SK-N-MC (cell line): ENCODE data around the gene ACOXL.

Source experiments
- DNase-seq: peaks from one replicate; pipeline ENCODE4 v3.0.0-alpha.2; 2011; ENCODE audit warnings: low read depth, low spot score
- H3K27ac ChIP-seq: fragments of 200-600 bp; sonication (generic); 2 replicates; pipeline ENCODE4 v1.5.1; 2016; ENCODE audit warnings: mixed run types
- H3K36me3 ChIP-seq: fragments of 200-600 bp; sonication (generic); 2 replicates; pipeline ENCODE4 v1.6.1; 2017; ENCODE audit warnings: antibody characterized with exemption, low read length, mixed read lengths; ENCODE audit not compliant: insufficient read depth
- H3K4me3 ChIP-seq: fragments of 200-600 bp; sonication (generic); 2 replicates; pipeline ENCODE4 v1.5.1; 2016
- H3K9ac ChIP-seq: fragments of 200-600 bp; sonication (generic); 2 replicates; pipeline ENCODE4 v1.8.0; 2017; ENCODE audit warnings: mixed run types, mixed read lengths; ENCODE audit not compliant: insufficient read length
- H3K9me3 ChIP-seq: fragments of 200-600 bp; sonication (generic); 2 replicates; pipeline ENCODE4 v1.6.1; 2017; ENCODE audit warnings: low read depth, mild to moderate bottlenecking, antibody characterized with exemption, low read length, moderate library complexity, mixed read lengths
- EZH2 ChIP-seq: fragments of 200-600 bp; sonication (generic); IDR thresholded peaks from one replicate; pipeline ENCODE4 v1.6.1; 2017; ENCODE audit warnings: antibody characterized with exemption
- FOXP2 ChIP-seq: optimal IDR thresholded peaks from 2 replicates; pipeline ENCODE3; 2011; ENCODE audit warnings: mild to moderate bottlenecking, moderate library complexity; ENCODE audit not compliant: insufficient read depth; ENCODE audit errors: extremely low read length, control extremely low read depth
- POLR2AphosphoS5 ChIP-seq: IDR thresholded peaks from 2 replicates; pipeline ENCODE4 v1.6.1; 2012; ENCODE audit warnings: mild to moderate bottlenecking, low read depth, low read length, borderline replicate concordance

ACOXL gene

GRCh38 chr2:110900191-110900590 lies 167.8 kb downstream of the ACOXL start:
- Histone ChIP-seq H3K9ac (no peak overlapping the region), H3K9me3 (no peaks in the 10 kb centered on the region), H3K27ac (no peak overlapping the region), H3K4me3 (no peak overlapping the region), H3K36me3 (no peaks in the 10 kb centered on the region)
- TF ChIP-seq EZH2 = no peak
- TF ChIP-seq POLR2AphosphoS5 = no peak
- no peak for TF ChIP-seq FOXP2
- DNase-seq = no peak

- DNase-seq = no peak
- Histone ChIP-seq H3K9ac (no peak overlapping the region), H3K4me3 (no peak overlapping the region), H3K9me3 (no peaks in the 10 kb centered on the region), H3K27ac (no peak overlapping the region), H3K36me3 (no peaks in the 10 kb centered on the region)
- TF ChIP-seq POLR2AphosphoS5 = no peak
These were observed 171.2 kb downstream of the ACOXL start for GRCh38 chr2:110903548-110903947.

- H3K27ac ChIP-seq = no peak overlapping the region
- no peaks in the 10 kb centered on the region for H3K36me3 ChIP-seq
- DNase-seq = no peak
- no peak for TF ChIP-seq FOXP2
- TF ChIP-seq EZH2 = no peak
- no peak for TF ChIP-seq POLR2AphosphoS5
- H3K9me3 ChIP-seq = no peaks in the 10 kb centered on the region
- no peak overlapping the region for H3K9ac ChIP-seq
- no peak overlapping the region for H3K4me3 ChIP-seq
These were observed 171.9 kb downstream of the ACOXL start for GRCh38 chr2:110904116-110904778.

DNA sequence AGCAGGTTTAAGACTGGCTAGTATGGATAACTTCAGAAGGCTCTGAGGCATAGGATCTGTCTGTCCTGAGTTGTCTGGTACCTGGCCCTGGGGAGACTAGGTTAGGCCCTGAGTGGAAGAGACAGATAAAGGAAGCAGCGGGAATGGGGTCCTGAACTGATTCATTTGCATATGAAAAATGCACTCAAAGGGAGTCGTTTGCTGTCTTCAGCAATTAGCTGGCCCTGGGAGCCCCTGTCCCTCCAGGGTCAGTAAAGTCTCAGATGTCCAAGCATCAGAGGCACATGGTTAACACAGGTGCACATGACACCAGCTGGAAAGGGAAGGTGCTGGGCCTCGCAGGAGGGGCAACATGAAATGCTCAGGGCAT lies 172.4 kb downstream of the ACOXL start:
- no peak for DNase-seq
- H3K36me3 ChIP-seq = no peaks in the 10 kb centered on the region
- TF ChIP-seq POLR2AphosphoS5 = no peak
- TF ChIP-seq FOXP2 = no peak
- TF ChIP-seq EZH2 = no peak
- no peak overlapping the region for H3K4me3 ChIP-seq
- no peaks in the 10 kb centered on the region for H3K9me3 ChIP-seq
- H3K9ac ChIP-seq = no peak overlapping the region
- H3K27ac ChIP-seq = no peak overlapping the region

DNA sequence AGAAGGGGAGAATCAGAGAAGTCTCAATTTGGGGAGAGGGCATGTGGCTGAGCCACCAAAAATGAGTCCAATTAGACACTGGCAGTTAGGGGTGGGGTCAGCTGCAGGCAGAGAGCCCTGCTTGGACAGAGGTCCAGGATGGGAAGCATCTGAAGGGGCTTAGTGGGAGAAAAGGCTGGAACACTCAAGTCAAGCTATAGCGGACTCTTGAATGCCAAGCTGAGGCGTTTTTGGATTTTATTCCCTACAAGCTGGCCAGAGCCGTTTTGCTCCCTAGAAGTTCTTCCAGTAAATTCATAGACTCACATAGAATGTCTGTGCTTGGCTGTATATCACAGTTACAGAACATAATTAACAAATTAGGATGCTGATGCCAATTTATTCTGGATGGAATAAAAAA lies 172.8 kb downstream of the ACOXL start:
- Histone ChIP-seq H3K9me3 (no peaks in the 10 kb centered on the region), H3K9ac (no peak overlapping the region), H3K27ac (no peak overlapping the region), H3K36me3 (no peaks in the 10 kb centered on the region), H3K4me3 (no peak overlapping the region)
- DNase-seq = no peak
- TF ChIP-seq EZH2 = no peak
- TF ChIP-seq POLR2AphosphoS5 = no peak
- TF ChIP-seq FOXP2 = no peak

DNA sequence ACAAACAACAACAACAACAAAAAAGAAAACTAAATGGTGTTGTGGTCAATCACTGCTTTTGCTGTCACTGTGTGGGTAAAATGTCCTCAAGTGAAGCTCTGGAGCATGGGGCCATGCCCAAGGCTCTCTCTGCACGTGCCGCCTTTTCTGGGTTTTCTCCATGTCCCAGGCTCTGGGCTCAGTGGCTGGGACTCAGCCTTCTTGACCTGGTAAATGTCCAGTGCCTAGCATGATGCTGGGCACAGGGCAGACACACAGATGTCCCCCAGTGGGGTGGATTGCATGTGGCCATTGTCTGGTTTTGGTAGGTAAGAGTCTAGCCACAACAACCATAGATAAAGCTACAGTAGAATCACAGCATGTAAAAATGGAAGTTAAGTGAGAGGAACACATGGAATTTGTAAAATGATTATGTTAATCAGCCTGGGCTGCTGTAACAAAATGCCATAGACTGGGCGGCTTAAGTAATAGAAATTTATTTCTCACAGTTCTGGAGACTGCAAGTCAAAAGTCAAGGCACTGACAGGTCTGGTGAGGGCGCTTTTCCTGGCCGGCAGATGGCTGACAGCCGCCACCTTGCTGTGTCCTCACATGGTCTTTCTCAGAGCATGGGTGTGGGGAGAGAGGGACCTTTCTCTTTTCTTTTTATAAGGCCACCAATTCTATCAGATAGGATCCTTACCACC lies 174.4 kb downstream of the ACOXL start:
- H3K9ac ChIP-seq = no peak overlapping the region
- no peak overlapping the region for H3K4me3 ChIP-seq
- TF ChIP-seq EZH2 (no peak), POLR2AphosphoS5 (no peak), FOXP2 (no peak)
- no peak overlapping the region for H3K27ac ChIP-seq
- no peak for DNase-seq
- no peaks in the 10 kb centered on the region for H3K36me3 ChIP-seq
- no peaks in the 10 kb centered on the region for H3K9me3 ChIP-seq

GRCh38 chr2:110909501-110909900 lies 177.1 kb downstream of the ACOXL start:
- no peaks in the 10 kb centered on the region for H3K36me3 ChIP-seq
- no peak overlapping the region for H3K9ac ChIP-seq
- no peak for DNase-seq
- TF ChIP-seq FOXP2 = no peak
- no peak for TF ChIP-seq POLR2AphosphoS5
- TF ChIP-seq EZH2 = no peak
- no peak overlapping the region for H3K27ac ChIP-seq
- H3K4me3 ChIP-seq = no peak overlapping the region
- H3K9me3 ChIP-seq = no peaks in the 10 kb centered on the region

DNA sequence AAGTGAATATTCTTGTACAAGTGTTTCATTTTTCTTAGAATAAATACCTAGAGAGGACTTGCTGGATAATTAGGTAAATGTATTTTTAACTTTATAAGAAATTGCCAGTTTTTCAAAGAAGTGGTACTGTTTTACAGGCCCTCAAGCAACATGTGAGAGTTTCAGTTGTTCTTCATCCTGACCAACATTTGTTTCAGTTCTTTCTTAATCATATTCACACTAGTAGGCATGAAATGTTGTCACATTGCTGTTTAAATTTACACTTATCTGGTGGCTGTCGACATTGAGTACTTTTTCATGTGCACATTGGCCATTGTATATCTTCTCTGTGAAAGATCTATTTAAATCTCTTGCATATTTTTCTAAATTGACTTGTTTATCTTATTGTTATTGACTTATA lies 178.1 kb downstream of the ACOXL start:
- no peaks in the 10 kb centered on the region for H3K36me3 ChIP-seq
- H3K4me3 ChIP-seq = no peak overlapping the region
- TF ChIP-seq POLR2AphosphoS5 (no peak), FOXP2 (no peak)
- DNase-seq = no peak
- no peak overlapping the region for H3K9ac ChIP-seq
- H3K27ac ChIP-seq = no peak overlapping the region
- H3K9me3 ChIP-seq = no peaks in the 10 kb centered on the region

DNA sequence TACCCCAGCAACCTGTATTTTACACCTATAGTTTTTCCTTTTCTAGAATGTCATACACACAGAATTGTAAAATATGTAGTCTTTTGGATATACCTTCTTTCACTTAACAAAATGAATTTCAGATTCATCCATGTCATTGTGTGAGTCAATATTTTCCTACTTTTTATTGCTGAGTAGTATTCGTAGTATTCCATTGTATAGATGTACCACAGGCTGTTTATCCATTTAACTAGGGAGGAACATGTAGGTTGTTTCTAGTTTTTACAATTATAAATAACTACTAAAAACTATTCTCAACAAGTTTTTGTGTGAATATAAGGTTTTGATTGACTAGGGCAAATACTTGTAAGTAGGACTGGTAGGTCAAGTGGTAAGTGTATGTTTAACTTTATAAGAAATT lies 187.4 kb downstream of the ACOXL start:
- Histone ChIP-seq H3K4me3 (no peak overlapping the region), H3K9me3 (no peaks in the 10 kb centered on the region), H3K27ac (no peak overlapping the region), H3K9ac (no peak overlapping the region), H3K36me3 (no peaks in the 10 kb centered on the region)
- DNase-seq = no peak
- TF ChIP-seq FOXP2 (no peak), EZH2 (no peak), POLR2AphosphoS5 (no peak)
